ENCODE data around the gene SPATA13.
A peak's percentile ranks its signal among the peaks of the same experiment; 100 is the strongest.

The SPATA13 gene

GRCh38 chr13:24263632-24264031 lies 103.1 kb downstream of the SPATA13 start:
- DNase-seq: no peak

- DNase-seq: peak; percentile 67
Observed at GRCh38 chr13:24264976-24265375, 104.5 kb downstream of the SPATA13 start.

GRCh38 chr13:24265453-24265852 lies 104.9 kb downstream of the SPATA13 start:
- no peak for DNase-seq

- no peak for DNase-seq
Observed at GRCh38 chr13:24267274-24267673, 106.8 kb downstream of the SPATA13 start.

GRCh38 chr13:24267801-24268200 lies 107.3 kb downstream of the SPATA13 start:
- no peak for DNase-seq

- no peak for DNase-seq
Observed at GRCh38 chr13:24269821-24270220, 109.3 kb downstream of the SPATA13 start.

- DNase-seq: peak; percentile 46
Observed at GRCh38 chr13:24270639-24271141, 110.2 kb downstream of the SPATA13 start.

- DNase-seq: no peak
Observed at GRCh38 chr13:24271231-24271600, 110.7 kb downstream of the SPATA13 start.

GRCh38 chr13:24271601-24272451 lies 111.3 kb downstream of the SPATA13 start:
- DNase-seq: peak; percentile 39

- no peak for DNase-seq
Observed at GRCh38 chr13:24272452-24273161, 112.1 kb downstream of the SPATA13 start.

- no peak for DNase-seq
Observed at GRCh38 chr13:24273926-24274325, 113.4 kb downstream of the SPATA13 start.

GRCh38 chr13:24274452-24275021 lies 114.0 kb downstream of the SPATA13 start:
- DNase-seq: peak; percentile 56

- DNase-seq: no peak
Observed at GRCh38 chr13:24275041-24275440, 114.5 kb downstream of the SPATA13 start.

- no peak for DNase-seq
Observed at GRCh38 chr13:24276306-24276705, 115.8 kb downstream of the SPATA13 start.

- DNase-seq: no peak
Observed at GRCh38 chr13:24276861-24277260, 116.3 kb downstream of the SPATA13 start.

GRCh38 chr13:24277761-24278160 lies 117.2 kb downstream of the SPATA13 start:
- no peak for DNase-seq

GRCh38 chr13:24279327-24280110 lies 119.0 kb downstream of the SPATA13 start:
- no peak for DNase-seq

GRCh38 chr13:24280720-24281119 lies 120.2 kb downstream of the SPATA13 start:
- no peak for DNase-seq

- DNase-seq: no peak
Observed at GRCh38 chr13:24281188-24282008, 120.9 kb downstream of the SPATA13 start.

GRCh38 chr13:24282256-24282655 lies 121.7 kb downstream of the SPATA13 start:
- no peak for DNase-seq

- DNase-seq: no peak
Observed at GRCh38 chr13:24284889-24285565, 124.5 kb downstream of the SPATA13 start.

Data from activated CD4-positive, alpha-beta T cell treated with anti-CD3 and anti-CD28 coated beads for 1 hour (primary cell).